Measurements from ENCODE around the gene CRELD2. TPM values are rescaled to one million over a fixed set of nuclear protein-coding genes. Genes with fewer than 3 reads are reported as not detected.

Gene CRELD2
- total and polyA plus RNA-seq, 2 of the 13 experiments (the other 11 are each of a cell fraction or from before 2014, with no cell fraction given): 17.2 to 44.7 TPM

- TF ChIP-seq NFE2L1 (CRISPR knock-in tag; IDR thresholded peaks at IDR 0.05; ENCODE audit: borderline replicate concordance) (no peak), ZNF253 (CRISPR knock-in tag; IDR thresholded peaks at IDR 0.05; ENCODE audit: borderline replicate concordance) (no peak), ZNF747 (CRISPR knock-in tag; IDR thresholded peaks at IDR 0.05; ENCODE audit: borderline replicate concordance) (no peak), ZNF746 (CRISPR knock-in tag; IDR thresholded peaks at IDR 0.05) (no peak), NR2F6 (IDR thresholded peaks at IDR 0.05) (no peak), NR2F6 (CRISPR knock-in tag; IDR thresholded peaks at IDR 0.05) (peak; percentile 20; the same call in 1 of the 2 replicates), ZNF160 (CRISPR knock-in tag; IDR thresholded peaks at IDR 0.05) (no peak), ZNF282 (IDR thresholded peaks at IDR 0.05; ENCODE audit: partially characterized antibody) (no peak), ZKSCAN1 (IDR thresholded peaks at IDR 0.05; ENCODE audit: low read length) (no peak), ATF3 (CRISPR knock-in tag; IDR thresholded peaks at IDR 0.05) (peak; percentile 58; the same call in 1 of the 2 replicates), MED13 (CRISPR knock-in tag; IDR thresholded peaks at IDR 0.05) (no peak), ZNF614 (CRISPR knock-in tag; IDR thresholded peaks at IDR 0.05; ENCODE audit: borderline replicate concordance) (0 out of 2 replicates have a peak, but pooled peaks have one; percentile 70), ZBTB20 (CRISPR knock-in tag; IDR thresholded peaks at IDR 0.05; ENCODE audit: borderline replicate concordance, low read depth) (no peak), AKAP8 (CRISPR knock-in tag; IDR thresholded peaks at IDR 0.05) (no peak), RARG (CRISPR knock-in tag; IDR thresholded peaks at IDR 0.05; ENCODE audit: low read depth) (no peak), PITX1 (CRISPR knock-in tag; IDR thresholded peaks at IDR 0.05) (0 out of 2 replicates have a peak, but pooled peaks have one; percentile 18), PLRG1 (conservative IDR thresholded peaks at IDR 0.05) (no peak), E2F2 (CRISPR knock-in tag; IDR thresholded peaks at IDR 0.05; ENCODE audit: borderline replicate concordance) (no peak), ZGPAT (CRISPR knock-in tag; IDR thresholded peaks at IDR 0.05) (peak; percentile 61), ZNF678 (CRISPR knock-in tag; IDR thresholded peaks at IDR 0.05) (no peak), ZNF607 (CRISPR knock-in tag; IDR thresholded peaks at IDR 0.05; ENCODE audit: borderline replicate concordance) (no peak; the same call in 1 of the 2 replicates), NFE2L2 (IDR thresholded peaks at IDR 0.05; ENCODE audit: low read length) (no peak), ZNF878 (CRISPR knock-in tag; IDR thresholded peaks at IDR 0.05) (peak; percentile 73; the same call in 1 of the 2 replicates), ZFP90 (CRISPR knock-in tag; IDR thresholded peaks at IDR 0.05; ENCODE audit: borderline replicate concordance) (no peak), CSRNP1 (CRISPR knock-in tag; IDR thresholded peaks at IDR 0.05) (0 out of 2 replicates have a peak, but pooled peaks have one; percentile 73), ZSCAN20 (CRISPR knock-in tag; IDR thresholded peaks at IDR 0.05; ENCODE audit: borderline replicate concordance) (no peak)
These were observed at the start of gene CRELD2, which contains the start of gene ALG12 (continued) for GRCh38 chr22:49917974-49918910.

Measured in HepG2 (cell line).